ENCODE measurements around the gene RMND5B. TPM values are rescaled to one million over a fixed set of nuclear protein-coding genes. Genes with fewer than 3 reads are reported as not detected.

RMND5B gene
- total and polyA plus RNA-seq, 8 donors: 25.3 to 72.9 (median 33.8) TPM

DNA sequence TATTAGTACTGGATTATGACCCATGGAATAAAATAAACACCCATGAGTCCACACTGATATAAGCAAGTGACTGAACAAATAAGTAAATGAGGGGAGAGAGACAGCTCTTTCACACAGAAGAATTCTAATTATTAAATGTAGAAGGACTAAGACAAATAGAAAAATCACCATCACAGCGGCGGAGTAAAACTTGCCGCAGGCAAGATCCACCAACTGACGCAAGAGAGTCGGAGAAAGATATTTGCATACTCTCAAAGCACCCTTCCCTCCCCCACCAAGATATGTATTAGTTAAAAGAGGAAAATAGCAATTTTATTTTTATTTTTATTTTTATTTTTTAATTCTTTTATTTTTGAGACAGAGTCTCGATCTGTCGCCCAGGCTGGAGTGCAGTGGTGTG, 32.1 kb upstream of the RMND5B start:
- Histone ChIP-seq H3K9me3 (no peaks in the 10 kb centered on the region), H3K27me3 (peaks cover 0 to 4% (median 0%) of the 10 kb centered on the region in 3 donors), H3K27ac (no peak overlapping the region), H3K36me3 (no peaks in the 10 kb centered on the region), H3K4me3 (no peak overlapping the region), H3K4me1 (peaks cover 0 to 3% (median 0%) of the 10 kb centered on the region in 4 donors)
- intact Hi-C loops (cut with DNase I; ENCODE audit: low total_unique reads): no loop called here
- DNase-seq: no peak
- TF ChIP-seq POLR2A (IDR thresholded peaks at IDR 0.05) (no peak), POLR2AphosphoS5 (IDR thresholded peaks at IDR 0.05) (no peak), EP300 (IDR thresholded peaks at IDR 0.05) (no peak)
- TF ChIP-seq, protein P1, sequence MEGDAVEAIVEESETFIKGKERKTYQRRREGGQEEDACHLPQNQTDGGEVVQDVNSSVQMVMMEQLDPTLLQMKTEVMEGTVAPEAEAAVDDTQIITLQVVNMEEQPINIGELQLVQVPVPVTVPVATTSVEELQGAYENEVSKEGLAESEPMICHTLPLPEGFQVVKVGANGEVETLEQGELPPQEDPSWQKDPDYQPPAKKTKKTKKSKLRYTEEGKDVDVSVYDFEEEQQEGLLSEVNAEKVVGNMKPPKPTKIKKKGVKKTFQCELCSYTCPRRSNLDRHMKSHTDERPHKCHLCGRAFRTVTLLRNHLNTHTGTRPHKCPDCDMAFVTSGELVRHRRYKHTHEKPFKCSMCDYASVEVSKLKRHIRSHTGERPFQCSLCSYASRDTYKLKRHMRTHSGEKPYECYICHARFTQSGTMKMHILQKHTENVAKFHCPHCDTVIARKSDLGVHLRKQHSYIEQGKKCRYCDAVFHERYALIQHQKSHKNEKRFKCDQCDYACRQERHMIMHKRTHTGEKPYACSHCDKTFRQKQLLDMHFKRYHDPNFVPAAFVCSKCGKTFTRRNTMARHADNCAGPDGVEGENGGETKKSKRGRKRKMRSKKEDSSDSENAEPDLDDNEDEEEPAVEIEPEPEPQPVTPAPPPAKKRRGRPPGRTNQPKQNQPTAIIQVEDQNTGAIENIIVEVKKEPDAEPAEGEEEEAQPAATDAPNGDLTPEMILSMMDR (IDR thresholded peaks at IDR 0.05): no peak
- 83 to 95% (median 91%) methylated on average over 7 of the region's 7 CpGs for WGBS, 5 donors

DNA sequence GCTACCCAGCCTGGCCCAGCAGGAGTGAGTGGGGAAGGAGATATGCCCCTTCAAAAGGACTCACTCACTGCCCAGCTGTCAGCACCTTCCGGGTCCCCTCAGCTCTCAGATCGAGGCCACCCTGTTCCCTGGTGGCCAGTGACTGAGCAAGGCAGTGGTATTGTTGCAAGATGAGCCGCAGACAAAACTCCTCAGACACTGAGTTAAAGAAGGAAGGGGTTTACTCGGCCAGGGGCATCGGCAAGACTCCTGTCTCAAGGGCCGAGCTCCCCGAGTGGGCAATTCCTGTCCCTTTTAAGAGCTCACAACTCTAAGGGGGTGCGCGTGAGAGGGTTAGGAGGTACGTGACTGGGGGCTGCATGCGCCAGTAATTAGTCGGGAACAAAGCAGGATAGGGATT, 27.2 kb upstream of the RMND5B start:
- TF ChIP-seq EP300 (IDR thresholded peaks at IDR 0.05) (no peak), POLR2AphosphoS5 (IDR thresholded peaks at IDR 0.05) (no peak), POLR2A (IDR thresholded peaks at IDR 0.05) (no peak)
- TF ChIP-seq, protein P1 (IDR thresholded peaks at IDR 0.05): no peak
- Histone ChIP-seq H3K9me3 (no peaks in the 10 kb centered on the region), H3K4me1 (peaks cover 0 to 21% (median 2%) of the 10 kb centered on the region in 4 donors), H3K36me3 (no peaks in the 10 kb centered on the region), H3K27me3 (peaks cover 0 to under 1% (median 0%) of the 10 kb centered on the region in 3 donors), H3K27ac (peak overlapping the region in 1 of 5 donors; percentile 18), H3K4me3 (no peak overlapping the region)
- DNase-seq: no peak
- WGBS, 5 donors: 87 to 92% (median 91%) methylated on average over 12 of the region's 12 CpGs
- intact Hi-C loops (cut with DNase I; ENCODE audit: low total_unique reads): no loop called here

DNA sequence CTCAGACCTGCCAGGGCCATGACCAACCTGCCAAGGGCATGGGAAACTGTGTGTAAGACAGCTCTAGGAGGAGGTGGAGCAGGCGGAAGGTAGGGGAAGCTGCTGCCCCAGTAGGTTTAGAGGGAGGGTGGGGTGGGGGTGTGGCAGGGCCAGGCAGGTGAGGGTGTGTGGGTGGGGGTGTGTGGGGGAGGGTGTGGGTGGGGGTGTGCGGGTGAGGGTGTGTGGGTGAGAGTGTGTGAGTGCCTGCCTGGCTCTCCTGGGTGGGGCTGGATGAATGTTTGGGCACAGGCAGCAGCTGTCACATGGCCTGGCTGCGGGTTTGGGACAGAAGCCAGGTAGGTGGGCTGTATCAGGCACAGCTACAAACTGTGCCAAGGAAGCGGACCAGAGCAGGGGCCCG, 26.3 kb upstream of the RMND5B start:
- H3K27me3 ChIP-seq: no peaks in the 10 kb centered on the region
- H3K4me1 ChIP-seq: peaks cover 0 to 28% (median 6%) of the 10 kb centered on the region in 4 donors
- no peaks in the 10 kb centered on the region for H3K9me3 ChIP-seq
- H3K27ac ChIP-seq: peak overlapping the region in 3 of 5 donors; percentile 33 to 46 (median 34)
- TF ChIP-seq, protein P1 (IDR thresholded peaks at IDR 0.05): no peak
- TF ChIP-seq POLR2AphosphoS5 (IDR thresholded peaks at IDR 0.05) (no peak), POLR2A (IDR thresholded peaks at IDR 0.05) (no peak), EP300 (IDR thresholded peaks at IDR 0.05) (no peak)
- intact Hi-C loops (cut with DNase I; ENCODE audit: low total_unique reads): no loop called here
- 20 to 41% (median 28%) methylated on average over 3 to 5 of the region's 5 CpGs for WGBS, 5 donors
- DNase-seq: peak; percentile 78
- H3K4me3 ChIP-seq: no peak overlapping the region
- H3K36me3 ChIP-seq: no peaks in the 10 kb centered on the region

DNA sequence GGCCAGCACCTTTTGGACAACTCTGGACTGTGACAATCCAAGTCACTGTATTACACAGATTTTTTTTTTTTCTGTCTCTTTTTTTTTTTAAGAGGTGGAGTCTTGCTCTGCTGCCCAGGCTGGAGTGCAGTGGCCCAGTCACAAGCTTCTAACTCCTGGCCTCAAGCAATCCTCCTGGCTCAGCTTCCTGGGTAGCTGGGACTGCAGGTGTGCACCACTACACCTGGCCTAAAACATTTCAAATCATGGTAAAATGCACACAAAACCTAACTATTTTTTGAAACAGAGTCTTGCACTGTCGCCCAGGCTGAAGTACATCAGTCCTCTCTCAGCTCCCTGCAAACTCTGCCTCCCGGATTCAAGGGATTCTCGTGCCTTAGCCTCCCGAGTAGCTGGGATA, 24.7 kb upstream of the RMND5B start:
- no peak overlapping the region for H3K27ac ChIP-seq
- H3K27me3 ChIP-seq: peaks cover 0 to 6% (median 0%) of the 10 kb centered on the region in 3 donors
- H3K36me3 ChIP-seq: no peaks in the 10 kb centered on the region
- intact Hi-C loops (cut with DNase I; ENCODE audit: low total_unique reads): no loop called here
- no peaks in the 10 kb centered on the region for H3K9me3 ChIP-seq
- H3K4me3 ChIP-seq: no peak overlapping the region
- 67 to 72% (median 70%) methylated on average over 4 of the region's 4 CpGs for WGBS, 5 donors
- TF ChIP-seq, protein P1 (IDR thresholded peaks at IDR 0.05): no peak
- TF ChIP-seq EP300 (IDR thresholded peaks at IDR 0.05): no peak
- no peak for TF ChIP-seq POLR2A (IDR thresholded peaks at IDR 0.05)
- TF ChIP-seq POLR2AphosphoS5 (IDR thresholded peaks at IDR 0.05): no peak
- H3K4me1 ChIP-seq: peaks cover 0 to 28% (median 6%) of the 10 kb centered on the region in 4 donors
- DNase-seq: no peak

All from stomach (tissue), 9 donors.